Fibroblast of lung (primary cell): ENCODE results near the gene FTSJ1. TPM values are rescaled to one million over a fixed set of nuclear protein-coding genes. Genes with fewer than 3 reads are reported as not detected.

ENCODE experiments used
- DNase-seq, 2 donors: peaks; one replicate each; pipeline versions ENCODE4 v3.0.0 to v3.0.0-alpha.2; 2010; ENCODE audit warnings: low read depth in 2 of 2
- H2AFZ ChIP-seq: 2 replicates; pipeline ENCODE4 v1.5.1; 2012; ENCODE audit warnings: low read length, control low read depth, inconsistent platforms
- H3K27ac ChIP-seq: 2 replicates; pipeline ENCODE4 v1.5.1; 2011; ENCODE audit warnings: low read length, control low read depth; ENCODE audit not compliant: insufficient read depth
- H3K27me3 ChIP-seq: 2 replicates; pipeline ENCODE4 v1.5.1; 2011; ENCODE audit warnings: mild to moderate bottlenecking, low read length; ENCODE audit not compliant: control insufficient read depth, insufficient read depth
- H3K36me3 ChIP-seq: 2 replicates; pipeline ENCODE4 v1.5.1; 2011; ENCODE audit warnings: low read length; ENCODE audit not compliant: control insufficient read depth, insufficient read depth
- H3K4me1 ChIP-seq: 2 replicates; pipeline ENCODE4 v1.5.1; 2011; ENCODE audit warnings: low read length; ENCODE audit not compliant: control insufficient read depth, insufficient read depth; ENCODE audit errors: extremely low read depth
- H3K4me2 ChIP-seq: 2 replicates; pipeline ENCODE4 v1.5.1; 2011; ENCODE audit warnings: low read length, control low read depth; ENCODE audit not compliant: insufficient read depth; ENCODE audit errors: extremely low read depth
- H3K4me3 ChIP-seq, 4 experiments: fragments of 200-600 bp in 1 of 4; sonication (generic) in 1 of 4; replicated peaks in 1 of 4; 2 replicates each; pipeline ENCODE4 v1.5.1; 2011 to 2016; ENCODE audit warnings: low read length in 4 of 4, low read depth in 3 of 4, mild to moderate bottlenecking in 3 of 4, control low read depth in 2 of 4, inconsistent platforms in 1 of 4, mixed read lengths in 1 of 4; ENCODE audit not compliant: insufficient read depth in 1 of 4; ENCODE audit errors: control extremely low read depth in 1 of 4
- H3K79me2 ChIP-seq: 2 replicates; pipeline ENCODE4 v1.5.1; 2012; ENCODE audit warnings: mild to moderate bottlenecking, low read length, inconsistent platforms; ENCODE audit not compliant: control insufficient read depth, insufficient read depth
- H3K9ac ChIP-seq: 2 replicates; pipeline ENCODE4 v1.5.1; 2011; ENCODE audit warnings: mild to moderate bottlenecking, low read length, control low read depth; ENCODE audit not compliant: insufficient read depth
- H3K9me3 ChIP-seq: 2 replicates; pipeline ENCODE4 v1.5.1; 2012; ENCODE audit warnings: low read depth, low read length; ENCODE audit not compliant: control insufficient read depth, insufficient read depth
- H4K20me1 ChIP-seq: 2 replicates; pipeline ENCODE4 v1.5.1; 2011; ENCODE audit warnings: low read length; ENCODE audit not compliant: control insufficient read depth, insufficient read depth; ENCODE audit errors: extremely low read depth
- EZH2 ChIP-seq: IDR thresholded peaks from 2 replicates; pipeline ENCODE4 v1.5.1; 2012; ENCODE audit warnings: low read length, control low read depth, mild to moderate bottlenecking; ENCODE audit errors: missing control alignments
- polyA plus RNA-seq, 2 donors: library from polyadenylated mRNA; depleted of rRNA in 1 of 2; stranded (reverse) in 1 of 2; unstranded in 1 of 2; fragments of >200 nt; gene quantifications; 2 replicates each; pipeline ENCODE4 v1.2.1, GENCODE V29; 2011 to 2012; ENCODE audit warnings: missing spikeins in 1 of 2
- total RNA-seq: library from RNA; depleted of rRNA; stranded (reverse); fragments of >200 nt; gene quantifications from 2 replicates; pipeline ENCODE4 v1.2.1, GENCODE V29; 2014
- TF ChIP-seq, protein P1 (sequence below), 2 donors: IDR thresholded peaks in 1 of 2; conservative IDR thresholded peaks in 1 of 2; 1 replicate in 1 of 2; 2 replicates in 1 of 2; pipeline ENCODE4 v1.5.1; 2011 to 2012; ENCODE audit warnings: low read length in 2 of 2, control low read depth in 1 of 2, inconsistent platforms in 1 of 2, low read depth in 1 of 2, mild to moderate bottlenecking in 1 of 2

Gene FTSJ1
- total and polyA plus RNA-seq, 2 donors (not counting 1 experiment from before 2014, with no cell fraction given) = 29.4 to 30.2 TPM

GRCh38 chrX:48488034-48488433 is 12.0 kb downstream of the FTSJ1 start:
- no peak for TF ChIP-seq EZH2
- TF ChIP-seq, protein P1, sequence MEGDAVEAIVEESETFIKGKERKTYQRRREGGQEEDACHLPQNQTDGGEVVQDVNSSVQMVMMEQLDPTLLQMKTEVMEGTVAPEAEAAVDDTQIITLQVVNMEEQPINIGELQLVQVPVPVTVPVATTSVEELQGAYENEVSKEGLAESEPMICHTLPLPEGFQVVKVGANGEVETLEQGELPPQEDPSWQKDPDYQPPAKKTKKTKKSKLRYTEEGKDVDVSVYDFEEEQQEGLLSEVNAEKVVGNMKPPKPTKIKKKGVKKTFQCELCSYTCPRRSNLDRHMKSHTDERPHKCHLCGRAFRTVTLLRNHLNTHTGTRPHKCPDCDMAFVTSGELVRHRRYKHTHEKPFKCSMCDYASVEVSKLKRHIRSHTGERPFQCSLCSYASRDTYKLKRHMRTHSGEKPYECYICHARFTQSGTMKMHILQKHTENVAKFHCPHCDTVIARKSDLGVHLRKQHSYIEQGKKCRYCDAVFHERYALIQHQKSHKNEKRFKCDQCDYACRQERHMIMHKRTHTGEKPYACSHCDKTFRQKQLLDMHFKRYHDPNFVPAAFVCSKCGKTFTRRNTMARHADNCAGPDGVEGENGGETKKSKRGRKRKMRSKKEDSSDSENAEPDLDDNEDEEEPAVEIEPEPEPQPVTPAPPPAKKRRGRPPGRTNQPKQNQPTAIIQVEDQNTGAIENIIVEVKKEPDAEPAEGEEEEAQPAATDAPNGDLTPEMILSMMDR (conservative IDR thresholded peaks at IDR 0.05 in 1 of 2, IDR thresholded peaks at IDR 0.05 in 1 of 2; ENCODE audit: low read depth in 1 of 2, low read length in 2 of 2) = no peak
- DNase-seq = no peak
- no peaks in the 10 kb centered on the region for H3K79me2 ChIP-seq
- H3K27ac ChIP-seq = peak overlapping the region; percentile 30
- H3K9me3 ChIP-seq = no peaks in the 10 kb centered on the region
- no peaks in the 10 kb centered on the region for H3K36me3 ChIP-seq
- H2AFZ ChIP-seq = no peak overlapping the region
- H3K4me2 ChIP-seq = no peak overlapping the region
- no peaks in the 10 kb centered on the region for H3K27me3 ChIP-seq
- H3K4me1 ChIP-seq = peaks cover 2% of the 10 kb centered on the region
- no peak overlapping the region for H3K9ac ChIP-seq
- no peak overlapping the region for H3K4me3 ChIP-seq
- H4K20me1 ChIP-seq = no peaks in the 10 kb centered on the region

- Histone ChIP-seq H3K36me3 (no peaks in the 10 kb centered on the region), H3K4me2 (no peak overlapping the region), H3K4me3 (no peak overlapping the region), H3K9ac (no peak overlapping the region), H3K27ac (no peak overlapping the region), H3K4me1 (peaks cover 2% of the 10 kb centered on the region), H3K9me3 (no peaks in the 10 kb centered on the region), H2AFZ (no peak overlapping the region), H3K79me2 (no peaks in the 10 kb centered on the region), H3K27me3 (no peaks in the 10 kb centered on the region), H4K20me1 (no peaks in the 10 kb centered on the region)
- no peak for TF ChIP-seq EZH2
- TF ChIP-seq, protein P1 (conservative IDR thresholded peaks at IDR 0.05 in 1 of 2, IDR thresholded peaks at IDR 0.05 in 1 of 2; ENCODE audit: low read depth in 1 of 2, low read length in 2 of 2) = no peak
- DNase-seq = no peak
Measured at GRCh38 chrX:48489296-48489695, 13.3 kb downstream of the FTSJ1 start.

- H3K27ac ChIP-seq = no peak overlapping the region
- H4K20me1 ChIP-seq = no peaks in the 10 kb centered on the region
- TF ChIP-seq EZH2 = no peak
- no peak overlapping the region for H3K9ac ChIP-seq
- H3K36me3 ChIP-seq = no peaks in the 10 kb centered on the region
- H3K9me3 ChIP-seq = no peaks in the 10 kb centered on the region
- H3K4me3 ChIP-seq = no peak overlapping the region
- DNase-seq = no peak
- no peaks in the 10 kb centered on the region for H3K27me3 ChIP-seq
- no peak overlapping the region for H2AFZ ChIP-seq
- H3K4me1 ChIP-seq = peaks cover 2% of the 10 kb centered on the region
- H3K79me2 ChIP-seq = no peaks in the 10 kb centered on the region
- no peak overlapping the region for H3K4me2 ChIP-seq
Measured at GRCh38 chrX:48489892-48490291, 13.9 kb downstream of the FTSJ1 start.
